Measurements from ENCODE around the gene MEIOC. TPM values are rescaled to one million over a fixed set of nuclear protein-coding genes. Genes with fewer than 3 reads are reported as not detected.
"Not testable (repeated sequence)": the region's sequence is repeated elsewhere in the genome, so short reads cannot be mapped to it uniquely, and the experiment has no call there.

MEIOC gene
- polyA plus RNA-seq, 3 donors, result 0.11 TPM; not detected in 2

GRCh38 chr17:44642834-44643233, 13.4 kb upstream of the MEIOC start:
- no peak overlapping the region for H3K27ac ChIP-seq (ENCODE audit: low read depth, low read length)
- 60 to 68% (median 64%) methylated on average over 7 of the region's 7 CpGs for WGBS, 3 donors

- 80 to 90% (median 87%) methylated on average over 12 of the region's 12 CpGs for WGBS, 3 donors
- H3K27ac ChIP-seq (ENCODE audit: low read depth, low read length), result no peak overlapping the region
These were observed 10.9 kb upstream of the MEIOC start for GRCh38 chr17:44645341-44645740.

- WGBS, 3 donors, result 79 to 87% (median 86%) methylated on average over 4 of the region's 4 CpGs
- H3K27ac ChIP-seq (ENCODE audit: low read depth, low read length), result no peak overlapping the region
These were observed 10.0 kb upstream of the MEIOC start for GRCh38 chr17:44646280-44646679.

GRCh38 chr17:44647736-44648135, 8.5 kb upstream of the MEIOC start:
- no peak overlapping the region for H3K27ac ChIP-seq (ENCODE audit: low read depth, low read length)

GRCh38 chr17:44648963-44649362, 7.3 kb upstream of the MEIOC start:
- WGBS, 3 donors, result 52 to 74% (median 64%) methylated on average over 2 of the region's 2 CpGs
- H3K27ac ChIP-seq (ENCODE audit: low read depth, low read length), result no peak overlapping the region

GRCh38 chr17:44651228-44651627, 5.0 kb upstream of the MEIOC start:
- WGBS, 3 donors, result 74 to 82% (median 77%) methylated on average over 5 of the region's 5 CpGs
- H3K27ac ChIP-seq (ENCODE audit: low read depth, low read length), result no peak overlapping the region

GRCh38 chr17:44652727-44653126, 3.5 kb upstream of the MEIOC start:
- 83 to 87% (median 86%) methylated on average over 8 of the region's 8 CpGs for WGBS, 3 donors
- no peak overlapping the region for H3K27ac ChIP-seq (ENCODE audit: low read depth, low read length)

- WGBS, 3 donors, result 84 to 96% (median 89%) methylated on average over 3 of the region's 3 CpGs
- H3K27ac ChIP-seq (ENCODE audit: low read depth, low read length), result no peak overlapping the region
These were observed 2.9 kb upstream of the MEIOC start for GRCh38 chr17:44653384-44653783.

- H3K27ac ChIP-seq (ENCODE audit: low read depth, low read length), result no peak overlapping the region
- WGBS, 3 donors, result 76 to 88% (median 87%) methylated on average over 1 of the region's 1 CpG
These were observed 2.3 kb upstream of the MEIOC start for GRCh38 chr17:44653954-44654353.

GRCh38 chr17:44661835-44662234, 5.6 kb downstream of the MEIOC start:
- WGBS, 3 donors, result 93 to 98% (median 97%) methylated on average over 2 of the region's 2 CpGs
- H3K27ac ChIP-seq (ENCODE audit: low read depth, low read length), result no peak overlapping the region

- WGBS, 3 donors, result 70 to 81% (median 76%) methylated on average over 1 of the region's 1 CpG
These were observed 6.8 kb downstream of the MEIOC start for GRCh38 chr17:44663095-44663494.

GRCh38 chr17:44664867-44665266, 8.6 kb downstream of the MEIOC start:
- no peak overlapping the region for H3K27ac ChIP-seq (ENCODE audit: low read depth, low read length)
- WGBS, 3 donors, result 94 to 100% (median 95%) methylated on average over 1 of the region's 1 CpG

More at GRCh38 chr17:44663095-44663494, 6.8 kb downstream of the MEIOC start:
- H3K27ac ChIP-seq (ENCODE audit: low read depth, low read length), result no peak overlapping the region

- H3K27ac ChIP-seq (ENCODE audit: low read depth, low read length), result no peak overlapping the region
- 89 to 95% (median 90%) methylated on average over 1 of the region's 1 CpG for WGBS, 3 donors
These were observed 9.7 kb downstream of the MEIOC start for GRCh38 chr17:44666006-44666405.

- H3K27ac ChIP-seq (ENCODE audit: low read depth, low read length), result no peak overlapping the region
These were observed 16.3 kb downstream of the MEIOC start for GRCh38 chr17:44672479-44673093.

GRCh38 chr17:44673893-44674292, 17.6 kb downstream of the MEIOC start:
- 68 to 93% (median 83%) methylated on average over 2 of the region's 2 CpGs for WGBS, 3 donors
- no peak overlapping the region for H3K27ac ChIP-seq (ENCODE audit: low read depth, low read length)

GRCh38 chr17:44677136-44677535, 20.9 kb downstream of the MEIOC start:
- WGBS, 3 donors, result 68 to 86% (median 69%) methylated on average over 2 of the region's 2 CpGs
- H3K27ac ChIP-seq (ENCODE audit: low read depth, low read length), result no peak overlapping the region

- 63 to 91% (median 70%) methylated on average over 4 of the region's 4 CpGs for WGBS, 3 donors
- not testable (repeated sequence) for H3K27ac ChIP-seq (ENCODE audit: low read depth, low read length)
These were observed 27.0 kb downstream of the MEIOC start for GRCh38 chr17:44683303-44683702.

GRCh38 chr17:44687756-44688155, 31.5 kb downstream of the MEIOC start:
- no peak overlapping the region for H3K27ac ChIP-seq (ENCODE audit: low read depth, low read length)
- 88 to 100% (median 88%) methylated on average over 1 of the region's 1 CpG for WGBS, 3 donors

GRCh38 chr17:44688200-44688599, 31.9 kb downstream of the MEIOC start:
- H3K27ac ChIP-seq (ENCODE audit: low read depth, low read length), result no peak overlapping the region
- 86 to 89% (median 87%) methylated on average over 2 of the region's 2 CpGs for WGBS, 3 donors

GRCh38 chr17:44688675-44689476, 32.6 kb downstream of the MEIOC start:
- H3K27ac ChIP-seq (ENCODE audit: low read depth, low read length), result no peak overlapping the region
- WGBS, 3 donors, result 2 to 6% (median 2%) methylated on average over 13 of the region's 13 CpGs

Data from adipose tissue (tissue), 3 donors.